Forelimb muscle (tissue), 1 donor: ENCODE data around the gene FDXACB1. TPM values are rescaled to one million over a fixed set of nuclear protein-coding genes. Genes with fewer than 3 reads are reported as not detected.
A peak's percentile ranks its signal among the peaks of the same experiment; 100 is the strongest.
"Not testable (repeated sequence)": the region's sequence is repeated elsewhere in the genome, so short reads cannot be mapped to it uniquely, and the experiment has no call there.

Experiments
- DNase-seq: peaks from one replicate; pipeline ENCODE4 v3.0.0-alpha.2; 2013; ENCODE audit warnings: low read depth
- polyA plus RNA-seq: library from polyadenylated mRNA; unstranded; fragments of 120-200 nt; gene quantifications from one replicate; pipeline ENCODE4 v1.2.1, GENCODE V29; 2013; ENCODE audit not compliant: insufficient read length

The FDXACB1 gene
- polyA plus RNA-seq, 1 donor: 1.7 TPM

DNA sequence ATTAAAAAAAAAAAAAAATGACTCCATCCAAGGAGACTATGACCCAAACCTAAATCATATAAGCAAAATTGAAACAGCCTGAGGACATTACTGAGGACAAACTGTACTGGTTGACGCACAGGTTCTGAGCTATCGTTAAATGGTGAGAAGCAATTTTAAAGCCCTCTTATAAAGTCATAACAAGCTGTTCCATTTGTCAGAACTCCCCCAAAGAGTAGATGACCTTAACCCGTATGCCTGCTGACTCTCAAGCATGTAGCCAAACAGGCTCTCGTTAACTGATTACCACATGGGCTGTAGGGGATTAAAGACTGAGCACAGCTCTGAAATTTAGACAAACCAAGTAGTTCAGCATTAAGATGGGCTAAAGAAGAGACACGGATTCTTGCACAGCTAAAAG lies 30.4 kb upstream of the FDXACB1 start:
- DNase-seq: no peak

DNA sequence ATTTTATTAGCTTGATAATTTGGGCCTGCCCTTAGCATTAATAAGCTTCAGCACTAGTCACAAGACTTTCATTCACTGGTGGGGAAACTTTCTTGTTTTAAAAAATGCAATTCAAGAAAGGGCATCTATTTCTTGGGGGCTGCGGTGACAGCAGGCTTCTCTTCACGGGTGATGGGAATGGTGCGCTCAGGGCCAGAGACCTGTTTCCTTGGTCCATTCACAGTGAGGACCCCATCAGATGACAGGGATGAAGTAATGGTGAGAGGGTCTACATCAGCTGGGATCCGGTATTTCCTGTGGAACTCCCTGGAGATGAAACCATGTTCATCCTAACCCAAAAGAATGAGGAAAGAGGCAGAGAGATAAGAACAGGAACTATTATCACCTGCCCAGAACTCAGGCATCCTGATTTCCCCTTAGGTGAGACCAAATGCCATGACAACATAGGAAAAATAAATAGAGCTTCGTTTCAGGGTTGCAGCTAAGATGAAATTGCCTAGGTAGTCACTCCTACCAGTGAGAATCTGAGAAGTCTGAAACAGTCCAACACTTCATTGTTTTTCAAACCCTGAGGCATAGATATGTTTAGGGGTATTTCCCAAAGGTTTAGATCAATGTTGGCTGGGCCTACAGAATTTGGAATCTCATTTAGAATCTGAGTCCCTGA lies 29.8 kb upstream of the FDXACB1 start:
- DNase-seq: no peak

- DNase-seq: no peak
These were observed 27.7 kb upstream of the FDXACB1 start for GRCh38 chr11:111906680-111907079.

GRCh38 chr11:111905411-111905810 lies 26.4 kb upstream of the FDXACB1 start:
- no peak for DNase-seq

GRCh38 chr11:111886844-111887243 lies 7.9 kb upstream of the FDXACB1 start:
- DNase-seq: no peak

GRCh38 chr11:111886032-111886431 lies 7.1 kb upstream of the FDXACB1 start:
- DNase-seq: no peak

- DNase-seq: not testable (repeated sequence)
These were observed 6.1 kb upstream of the FDXACB1 start for GRCh38 chr11:111885053-111885452.

DNA sequence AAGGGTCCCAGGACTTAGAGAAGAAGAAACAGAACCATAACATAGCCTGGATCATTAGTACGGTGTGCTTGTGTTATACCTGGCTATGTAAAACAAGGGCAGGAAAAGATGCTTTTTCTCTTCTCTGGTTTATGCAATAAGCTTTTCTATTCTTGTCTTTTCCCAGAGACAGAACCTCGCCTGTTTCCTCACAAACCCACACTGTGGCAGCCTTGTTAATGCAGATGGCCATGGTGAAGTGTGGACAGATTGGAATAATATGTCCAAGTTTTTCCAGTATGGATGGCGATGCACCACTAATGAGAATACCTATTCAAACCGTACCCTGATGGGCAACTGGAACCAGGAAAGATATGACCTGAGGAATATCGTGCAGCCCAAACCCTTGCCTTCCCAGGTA lies 3.2 kb upstream of the FDXACB1 start:
- no peak for DNase-seq

- no peak for DNase-seq
These were observed 634 bp upstream of the FDXACB1 start for GRCh38 chr11:111879637-111879960.

- no peak for DNase-seq
These were observed 548 bp downstream of the FDXACB1 start for GRCh38 chr11:111878385-111878848.

- no peak for DNase-seq
These were observed 7.2 kb downstream of the FDXACB1 start for GRCh38 chr11:111871693-111872161.

DNA sequence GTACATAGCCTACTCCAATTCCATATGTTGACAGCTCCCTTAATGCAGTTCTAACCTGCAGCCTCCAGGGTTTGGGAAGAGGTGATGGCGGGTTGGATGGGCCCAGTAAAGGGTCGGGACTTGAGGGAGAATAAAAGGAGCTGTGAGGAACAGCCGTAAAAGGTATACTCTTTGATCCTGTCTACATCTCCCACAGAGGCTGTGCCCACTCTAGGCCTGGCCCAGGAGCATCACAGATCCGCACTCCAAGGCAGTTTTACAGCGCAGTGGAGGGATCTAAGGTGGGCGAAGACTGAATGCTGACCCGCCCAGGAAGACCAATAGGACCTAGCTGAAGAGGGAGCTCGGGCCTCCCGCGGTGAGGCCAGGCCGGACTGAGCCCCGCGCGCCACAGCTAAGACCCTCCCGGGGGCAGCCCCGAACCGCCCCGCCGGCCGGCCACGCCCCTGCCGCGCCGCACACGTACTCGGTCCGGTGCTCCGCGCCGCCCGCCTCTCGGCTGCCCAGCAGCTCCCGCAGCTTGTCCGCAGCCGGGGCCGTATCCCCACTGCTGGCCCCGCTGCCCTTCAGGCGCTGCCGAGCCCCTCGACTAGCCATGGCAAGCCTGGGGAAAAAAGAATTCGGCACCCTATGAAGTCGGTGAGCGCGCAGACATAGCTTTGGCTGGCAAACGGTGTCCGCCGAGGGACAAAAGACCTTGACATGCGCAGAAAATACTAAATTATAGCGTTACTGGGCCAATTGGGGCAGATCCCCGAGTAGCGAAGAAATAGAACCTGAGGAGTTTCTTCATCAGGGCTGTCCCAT lies 7.9 kb downstream of the FDXACB1 start, which contains the start of gene ALG9:
Gene ALG9 (minus strand): TSS at position 696 of the 807 bp plus-strand sequence. CDS start 99 bp downstream, at position 597.
- peak; percentile 60 for DNase-seq

DNA sequence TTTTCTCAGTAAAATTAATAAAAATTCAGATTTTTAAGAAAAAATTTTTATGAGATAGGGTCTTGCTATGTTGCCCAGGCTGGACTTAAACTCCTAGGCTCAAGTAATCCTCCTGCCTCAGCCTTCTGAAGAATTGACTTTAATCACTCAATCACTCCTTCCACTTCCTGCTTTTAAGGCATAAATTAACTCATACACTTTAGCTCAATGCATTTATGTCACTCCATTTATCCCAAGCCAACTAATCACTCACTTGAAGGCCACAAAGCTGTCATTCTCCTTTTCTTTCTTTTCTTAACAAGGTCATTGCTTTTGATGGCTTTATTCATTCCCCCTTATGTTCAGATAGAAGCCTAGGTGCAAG lies 8.5 kb downstream of the FDXACB1 start:
- DNase-seq: no peak

- no peak for DNase-seq
These were observed 8.9 kb downstream of the FDXACB1 start for GRCh38 chr11:111870113-111870512.

GRCh38 chr11:111860257-111860656 lies 18.7 kb downstream of the FDXACB1 start:
- DNase-seq: no peak

- DNase-seq: no peak
These were observed 23.5 kb downstream of the FDXACB1 start for GRCh38 chr11:111855506-111855905.

DNA sequence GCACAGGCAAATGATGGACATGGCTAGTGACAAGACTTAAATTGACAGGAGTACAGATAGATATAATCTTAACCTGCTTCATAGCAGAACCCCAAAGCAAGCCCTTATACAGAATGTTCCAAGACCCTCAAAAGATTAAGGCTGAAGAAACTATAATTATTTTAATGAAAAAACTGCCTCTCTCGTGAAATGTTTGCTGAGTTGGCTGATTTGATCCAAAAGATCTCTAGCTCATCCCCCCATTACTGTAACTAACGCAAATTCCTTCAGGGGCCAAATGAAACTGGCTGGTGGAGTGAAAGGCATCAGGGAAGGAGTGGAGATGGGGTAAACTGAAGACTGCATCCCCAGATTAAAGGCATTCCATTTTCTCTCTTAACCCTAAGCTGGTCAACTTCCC lies 26.9 kb downstream of the FDXACB1 start:
- no peak for DNase-seq

DNA sequence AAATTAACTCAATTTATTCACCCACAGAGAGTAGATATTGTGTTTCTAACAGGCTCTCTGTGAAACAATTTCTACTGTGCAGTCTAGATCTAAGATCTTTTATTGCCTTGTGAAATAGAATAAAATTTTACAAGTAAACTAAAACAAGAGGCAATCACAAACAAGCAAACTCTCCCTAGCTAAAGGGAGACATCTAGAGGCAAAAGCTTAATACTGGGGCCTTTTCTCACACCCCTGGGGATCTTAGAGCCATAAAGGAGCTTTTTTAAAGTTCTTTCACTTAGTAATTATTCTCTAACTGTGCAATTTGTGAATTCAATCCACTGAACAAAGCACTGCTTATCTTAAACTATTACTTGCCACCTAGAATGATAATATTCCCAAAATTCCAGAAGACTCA lies 27.3 kb downstream of the FDXACB1 start:
- DNase-seq: no peak

DNA sequence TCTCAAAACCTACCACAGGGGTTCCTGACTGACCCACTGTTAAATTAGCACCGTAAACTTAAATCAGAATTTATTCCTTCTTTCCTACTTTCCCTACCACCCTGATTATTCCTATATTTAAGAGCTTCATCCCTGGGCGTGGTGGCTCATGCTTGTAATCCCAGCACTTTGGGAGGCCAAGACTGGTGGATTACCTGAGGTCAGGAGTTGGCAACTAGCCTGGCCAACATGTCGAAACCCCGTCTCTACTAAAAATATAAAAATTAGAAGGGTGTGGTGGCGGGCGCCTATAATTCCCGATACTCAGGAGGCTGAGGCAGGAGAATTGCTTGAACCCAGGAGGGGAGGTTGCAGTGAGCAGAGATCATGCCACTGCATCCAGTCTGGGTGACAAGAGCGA lies 27.9 kb downstream of the FDXACB1 start:
- no peak for DNase-seq

DNA sequence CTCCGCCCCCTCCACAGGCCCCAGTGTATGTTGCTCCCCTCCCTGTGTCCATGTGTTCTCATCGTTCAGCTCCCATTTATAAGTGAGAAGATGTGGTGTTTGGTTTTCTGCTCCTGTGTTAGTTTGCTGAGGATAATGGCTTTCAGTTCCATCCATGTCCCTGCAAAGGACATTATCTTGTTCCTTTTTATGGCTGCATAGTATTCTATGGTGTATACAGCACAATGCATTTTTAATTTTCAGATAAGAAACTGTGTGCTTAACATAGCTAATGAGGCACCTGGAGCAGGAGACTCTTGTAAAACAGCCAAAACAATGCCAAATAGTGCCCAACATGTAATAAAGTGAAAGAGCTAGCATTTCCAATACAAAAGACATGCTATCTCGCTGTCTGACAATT lies 29.3 kb downstream of the FDXACB1 start:
- DNase-seq: no peak

- DNase-seq: no peak
These were observed 32.3 kb downstream of the FDXACB1 start for GRCh38 chr11:111846636-111847035.

DNA sequence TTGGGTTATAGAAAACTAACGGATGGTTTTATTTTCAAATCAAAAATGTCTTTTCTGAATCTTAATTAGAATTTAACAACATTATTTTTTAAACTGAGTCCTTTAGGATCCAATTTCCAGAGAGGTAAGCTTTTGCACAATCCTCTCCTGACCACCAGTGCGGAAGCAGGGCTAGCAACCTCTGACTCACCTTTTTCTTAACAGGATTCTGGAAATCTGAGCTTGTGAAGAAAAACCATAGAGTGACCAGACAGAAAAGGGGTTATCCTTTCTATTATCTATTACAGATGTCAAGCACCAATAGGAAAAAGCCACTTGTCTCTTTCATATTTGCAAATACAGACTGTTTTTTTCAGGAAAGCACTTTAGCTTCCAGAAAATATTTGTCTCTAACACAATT lies 32.9 kb downstream of the FDXACB1 start:
- DNase-seq: no peak
